GM19397 (cell line): Measurements from ENCODE around the gene USF2.
"Not testable (repeated sequence)": the region's sequence is repeated elsewhere in the genome, so short reads cannot be mapped to it uniquely, and the experiment has no call there.

ENCODE experiments used
- ATAC-seq: cut with Tn5 transposase; IDR thresholded peaks from one replicate; pipeline ENCODE4 v1.9.1; 2021; ENCODE audit warnings: mild to moderate bottlenecking, moderate library complexity; ENCODE audit not compliant: unreplicated experiment

The USF2 gene

GRCh38 chr19:35268536-35269437 lies at the start of gene USF2:
Gene USF2 (plus strand): TSS chr19:35268962. CDS start chr19:35269102, 140 bp downstream.
- ATAC-seq = peak; percentile 26

GRCh38 chr19:35219008-35219407 lies 49.8 kb upstream of the USF2 start:
- ATAC-seq = no peak

GRCh38 chr19:35220315-35220921 lies 48.3 kb upstream of the USF2 start:
- no peak for ATAC-seq

- not testable (repeated sequence) for ATAC-seq
These were observed 47.7 kb upstream of the USF2 start for GRCh38 chr19:35220973-35221590.

GRCh38 chr19:35222373-35223015 lies 46.3 kb upstream of the USF2 start:
- no peak for ATAC-seq

- ATAC-seq = no peak
These were observed 45.5 kb upstream of the USF2 start for GRCh38 chr19:35223084-35223790.

- ATAC-seq = no peak
These were observed 44.8 kb upstream of the USF2 start for GRCh38 chr19:35223862-35224505.

GRCh38 chr19:35224681-35225571 lies 43.8 kb upstream of the USF2 start:
- no peak for ATAC-seq

- ATAC-seq = no peak
These were observed 42.8 kb upstream of the USF2 start for GRCh38 chr19:35225951-35226350.

GRCh38 chr19:35226748-35227147 lies 42.0 kb upstream of the USF2 start:
- ATAC-seq = no peak

- ATAC-seq = no peak
These were observed 40.4 kb upstream of the USF2 start, which contains the start of gene FAM187B for GRCh38 chr19:35228177-35228930. Gene FAM187B (minus strand): TSS chr19:35228739. CDS start chr19:35228680, 59 bp downstream.

- no peak for ATAC-seq
These were observed 39.2 kb upstream of the USF2 start for GRCh38 chr19:35229601-35230000.

GRCh38 chr19:35231956-35232645 lies 36.7 kb upstream of the USF2 start:
- no peak for ATAC-seq

GRCh38 chr19:35232912-35233311 lies 35.9 kb upstream of the USF2 start:
- no peak for ATAC-seq

GRCh38 chr19:35236638-35237400 lies 31.9 kb upstream of the USF2 start:
- no peak for ATAC-seq

- ATAC-seq = not testable (repeated sequence)
These were observed 29.2 kb upstream of the USF2 start for GRCh38 chr19:35239597-35239996.

GRCh38 chr19:35240327-35240726 lies 28.4 kb upstream of the USF2 start:
- ATAC-seq = no peak
